H1 (cell line): Measurements from ENCODE around the gene ZBTB46. TPM values are rescaled to one million over a fixed set of nuclear protein-coding genes. Genes with fewer than 3 reads are reported as not detected.

Experiments
- CTCF ChIA-PET: fragments of 300-600 bp; sonication (Branson Sonifier 250); formaldehyde crosslinking; loops from one replicate; lab custom pipeline; 2021; ENCODE audit not compliant: partially characterized antibody; lab: Charles Lee
- POLR2A ChIA-PET: fragments of 300-600 bp; sonication (Branson Sonifier 250); formaldehyde crosslinking; loops from one replicate; lab custom pipeline; 2021; ENCODE audit warnings: inconsistent platforms; ENCODE audit not compliant: partially characterized antibody; lab: Charles Lee
- DNase-seq, 2 experiments: peaks; one replicate each; pipeline versions ENCODE4 v3.0.0 to v3.0.0-alpha.2; 2010 to 2022; ENCODE audit warnings: low spot score in 2 of 2, low read depth in 1 of 2, mixed read lengths in 1 of 2
- FAIRE-seq: peaks from 2 replicates; lab custom pipeline; 2011; peaks lifted over from hg19 to GRCh38; lab: Jason Lieb, UNC
- H2AFZ ChIP-seq: 2 replicates; pipeline ENCODE4 v1.8.1; 2012; ENCODE audit warnings: low read length, inconsistent platforms
- H2AK5ac ChIP-seq: 2 replicates; pipeline ENCODE4 v1.6.1; 2013; ENCODE audit warnings: low read depth, low read length
- H2BK120ac ChIP-seq: replicated peaks from 2 replicates; pipeline ENCODE3; 2013; ENCODE audit warnings: low read depth, low read length, inconsistent platforms
- H2BK12ac ChIP-seq: 2 replicates; pipeline ENCODE4 v1.6.1; 2013; ENCODE audit warnings: low read depth, low read length
- H2BK15ac ChIP-seq: 2 replicates; pipeline ENCODE4 v1.6.1; 2013; ENCODE audit warnings: low read length
- H2BK20ac ChIP-seq: 2 replicates; pipeline ENCODE4 v1.6.1; 2013; ENCODE audit warnings: low read length
- H2BK5ac ChIP-seq: 2 replicates; pipeline ENCODE4 v1.6.1; 2013; ENCODE audit warnings: low read depth, low read length
- H3K14ac ChIP-seq: 2 replicates; pipeline ENCODE4 v1.6.1; 2013; ENCODE audit warnings: inconsistent platforms; ENCODE audit not compliant: insufficient read length
- H3K18ac ChIP-seq: 2 replicates; pipeline ENCODE4 v1.6.1; 2013; ENCODE audit warnings: low read length; ENCODE audit errors: extremely low read depth
- H3K23ac ChIP-seq: 2 replicates; pipeline ENCODE4 v1.6.1; 2013; ENCODE audit warnings: inconsistent platforms; ENCODE audit not compliant: insufficient read length
- H3K23me2 ChIP-seq: 2 replicates; pipeline ENCODE4 v1.6.1; 2013; ENCODE audit warnings: low read depth, low read length
- H3K27ac ChIP-seq: 2 replicates; pipeline ENCODE4 v1.6.1; 2011; ENCODE audit warnings: low read depth, low read length, inconsistent platforms
- H3K27me3 ChIP-seq, 4 experiments: replicated peaks in 1 of 4; 1 replicate in 1 of 4; 2 replicates in 3 of 4; pipeline versions ENCODE4 v1.6.1 to v1.8.1; 2011 to 2013; ENCODE audit warnings: low read length in 3 of 4, mild to moderate bottlenecking in 3 of 4, inconsistent platforms in 2 of 4, mixed read lengths in 2 of 4, moderate library complexity in 1 of 4; ENCODE audit not compliant: control insufficient read depth in 3 of 4, insufficient read depth in 3 of 4; ENCODE audit errors: extremely low read depth in 1 of 4
- H3K36me3 ChIP-seq, 4 experiments: 2 replicates each; pipeline versions ENCODE4 v1.6.1 to v1.8.1; 2011 to 2013; ENCODE audit warnings: mild to moderate bottlenecking in 4 of 4, low read length in 3 of 4, moderate library complexity in 2 of 4, control low read depth in 1 of 4, inconsistent platforms in 1 of 4; ENCODE audit not compliant: insufficient read depth in 4 of 4, control insufficient read depth in 2 of 4
- H3K4ac ChIP-seq: replicated peaks from 2 replicates; pipeline ENCODE3; 2013; ENCODE audit warnings: low read length, low read depth, mixed read lengths, inconsistent platforms; ENCODE audit not compliant: insufficient read length
- H3K4me1 ChIP-seq, 4 experiments: replicated peaks in 1 of 4; 1 replicate in 1 of 4; 2 replicates in 3 of 4; pipeline versions ENCODE4 v1.6.1 to v1.8.1; 2011 to 2013; ENCODE audit warnings: low read length in 3 of 4, inconsistent platforms in 2 of 4, mixed read lengths in 1 of 4; ENCODE audit not compliant: insufficient read depth in 4 of 4, control insufficient read depth in 3 of 4
- H3K4me2 ChIP-seq, 2 experiments: 2 replicates each; pipeline versions ENCODE4 v1.6.1 to v1.8.1; 2011 to 2013; ENCODE audit warnings: low read depth in 2 of 2, low read length in 2 of 2, control low read depth in 1 of 2, inconsistent platforms in 1 of 2, mild to moderate bottlenecking in 1 of 2; ENCODE audit not compliant: insufficient read depth in 1 of 2
- H3K4me3 ChIP-seq, 4 experiments: fragments of 200-600, 300-600 bp in 1 of 4; sonication (generic), shearing (Covaris generic), sonication (Bioruptor Twin) in 1 of 4; 2 replicates each; pipeline versions ENCODE4 v1.5.1 to v1.8.1; 2011 to 2016; ENCODE audit warnings: low read length in 4 of 4, low read depth in 3 of 4, control low read depth in 2 of 4, inconsistent platforms in 2 of 4, mild to moderate bottlenecking in 2 of 4, mixed read lengths in 1 of 4, moderate library complexity in 1 of 4; ENCODE audit not compliant: insufficient read depth in 2 of 4; ENCODE audit errors: extremely low read depth in 1 of 4
- H3K56ac ChIP-seq: replicated peaks from 2 replicates; pipeline ENCODE3; 2013; ENCODE audit warnings: low read depth, mild to moderate bottlenecking, mixed read lengths, low read length, inconsistent platforms; ENCODE audit not compliant: insufficient read length
- H3K79me1 ChIP-seq: 2 replicates; pipeline ENCODE4 v1.6.1; 2013; ENCODE audit warnings: low read depth, low read length, control low read depth
- H3K79me2 ChIP-seq, 2 experiments: 2 replicates each; pipeline versions ENCODE4 v1.6.1 to v1.8.1; 2012 to 2013; ENCODE audit warnings: low read length in 2 of 2, mild to moderate bottlenecking in 2 of 2, inconsistent platforms in 1 of 2; ENCODE audit not compliant: insufficient read depth in 2 of 2, control insufficient read depth in 1 of 2
- H3K9ac ChIP-seq, 4 experiments: replicated peaks in 1 of 4; 1 replicate in 1 of 4; 2 replicates in 3 of 4; pipeline versions ENCODE4 v1.6.1 to v1.8.1; 2011 to 2013; ENCODE audit warnings: low read depth in 3 of 4, low read length in 3 of 4, control low read depth in 2 of 4, mild to moderate bottlenecking in 2 of 4, moderate library complexity in 2 of 4, inconsistent platforms in 1 of 4; ENCODE audit errors: extremely low read depth in 1 of 4
- H3K9me3 ChIP-seq, 2 experiments: 2 replicates each; pipeline versions ENCODE4 v1.6.1 to v1.8.1; 2012 to 2013; ENCODE audit warnings: mild to moderate bottlenecking in 2 of 2, moderate library complexity in 2 of 2, control low read depth in 1 of 2, inconsistent platforms in 1 of 2, low read depth in 1 of 2, low read length in 1 of 2, mixed read lengths in 1 of 2; ENCODE audit not compliant: insufficient read depth in 2 of 2
- H4K20me1 ChIP-seq, 2 experiments: replicated peaks in 1 of 2; 2 replicates each; pipeline versions ENCODE3 to v1.8.1; 2011 to 2013; ENCODE audit warnings: inconsistent platforms in 2 of 2, low read length in 2 of 2, mild to moderate bottlenecking in 1 of 2; ENCODE audit not compliant: insufficient read depth in 2 of 2, control insufficient read depth in 1 of 2
- H4K5ac ChIP-seq: 2 replicates; pipeline ENCODE4 v1.6.1; 2013; ENCODE audit warnings: low read length, low read depth, mixed read lengths, inconsistent platforms; ENCODE audit not compliant: insufficient read length
- H4K8ac ChIP-seq: 2 replicates; pipeline ENCODE4 v1.8.0; 2013; ENCODE audit warnings: mild to moderate bottlenecking, moderate library complexity, low read length, inconsistent platforms; ENCODE audit not compliant: insufficient read depth; ENCODE audit errors: extremely low read depth
- H4K91ac ChIP-seq: replicated peaks from 2 replicates; pipeline ENCODE3; 2013; ENCODE audit warnings: low read length, mixed read lengths, inconsistent platforms; ENCODE audit not compliant: insufficient read length
- ASH2L ChIP-seq: fragments of 200-600, 300-600 bp; sonication (generic); IDR thresholded peaks from one replicate; pipeline ENCODE4 v1.7.1; 2017; ENCODE audit warnings: low read length
- BACH1 ChIP-seq: IDR thresholded peaks from 2 replicates; pipeline ENCODE4 v1.6.1; 2012; ENCODE audit warnings: low read length, improper control_type of control experiment
- HDAC6 ChIP-seq: IDR thresholded peaks from one replicate; pipeline ENCODE4 v1.7.1; 2012; ENCODE audit warnings: low read depth, mild to moderate bottlenecking, inconsistent platforms, low read length, moderate library complexity
- WGBS, 2 experiments: shearing (Covaris generic) in 1 of 2; methylation state at CpG; one replicate each; pipeline versions ENCODE4 v1.1.6 to v1.1.7; 2013 to 2015; ENCODE audit warnings: low lambda C conversion rate in 2 of 2, mixed read lengths in 2 of 2, inconsistent platforms in 1 of 2, low coverage in 1 of 2, missing lambda C conversion rate in 1 of 2; ENCODE audit not compliant: insufficient replicate concordance in 2 of 2, insufficient coverage in 1 of 2, insufficient read length in 1 of 2; ENCODE audit errors: extremely low coverage in 1 of 2, missing lambda C conversion rate in 1 of 2; 5-methylcytosine and 5-hydroxymethylcytosine counted together
- polyA plus RNA-seq, 7 experiments: library from polyadenylated mRNA; depleted of rRNA in 3 of 7; stranded (reverse) in 5 of 7; unstranded in 2 of 7; fragments of >200 nt in 5 of 7; fragments of 200-250 nt in 2 of 7; gene quantifications; 1 replicate in 5 of 7; 2 replicates in 1 of 7; 4 replicates in 1 of 7; pipeline versions ENCODE4 v1.2.1 to v1.2.3, GENCODE V29; 2011 to 2013; ENCODE audit warnings: missing spikeins in 2 of 7, mixed read lengths in 2 of 7
- total RNA-seq: library from RNA; stranded (reverse); fragmentation: NEBNext Ultra II Directional; extraction: Animal tissue kit (Norgen Biotek cat#: 25700); gene quantifications from 2 replicates; pipeline ENCODE4 v1.2.1, GENCODE V29; 2021

ZBTB46 gene
- total and polyA plus RNA-seq, 2 of the 8 experiments (the other 6 are each of a cell fraction or from before 2014, with no cell fraction given) = 6.4 to 22.4 TPM

- peaks cover 3 to 14% of the 10 kb centered on the region in 2 experiments for H4K20me1 ChIP-seq
- no peak overlapping the region for H3K9ac ChIP-seq
- H3K79me2 ChIP-seq = peaks cover 4 to 11% of the 10 kb centered on the region in 2 experiments; a peak in 2 of 4 replicates
- no peak overlapping the region; a peak in 1 of 4 replicates for H3K4me2 ChIP-seq
- FAIRE-seq (no peak), DNase-seq (no peak)
- H3K79me1 ChIP-seq = peaks cover 14% of the 10 kb centered on the region
- no peak overlapping the region for H2BK15ac ChIP-seq
- no peak overlapping the region for H2BK12ac ChIP-seq
- ChIA-PET CTCF (interaction anchor here (0.7 to 10.7 kb wide), 25 partner anchors 9 to 240 kb away, joined by 3 to 191 read pairs (median 7); partner anchors contain the start of genes PTK6 and TPD52L2), POLR2A (interaction anchor here (0.6 to 2.8 kb wide), 9 partner anchors 12 to 253 kb away, joined by 3 to 22 read pairs (median 3); partner anchors contain the start of genes PPDPF and TPD52L2)
- no peak overlapping the region for H4K8ac ChIP-seq
- no peak overlapping the region for H2BK5ac ChIP-seq
- no peak overlapping the region for H2BK20ac ChIP-seq
- H4K91ac ChIP-seq = no peak overlapping the region
- H3K4me1 ChIP-seq = peaks cover 0 to 9% (median 6%) of the 10 kb centered on the region in 4 experiments; a peak in 5 of 7 replicates
- no peak overlapping the region for H4K5ac ChIP-seq
- no peaks in the 10 kb centered on the region; a peak in 1 of 8 replicates for H3K36me3 ChIP-seq
- no peak overlapping the region for H3K23ac ChIP-seq
- H2AK5ac ChIP-seq = no peak overlapping the region
- H3K4me3 ChIP-seq = no peak overlapping the region
- no peak for TF ChIP-seq HDAC6
- TF ChIP-seq BACH1 = no peak
- TF ChIP-seq ASH2L = no peak
- no peak overlapping the region for H2BK120ac ChIP-seq
- no peak overlapping the region for H3K4ac ChIP-seq
- WGBS, 2 experiments = 85% methylated on average over 15 of the region's 15 CpGs; no CpG with 5 or more reads in 1 of the 2 experiments
- H3K18ac ChIP-seq = no peak overlapping the region
- peaks cover 7% of the 10 kb centered on the region; the same call in 1 of the 2 replicates for H3K23me2 ChIP-seq
- no peak overlapping the region for H3K27ac ChIP-seq
- H3K56ac ChIP-seq = no peak overlapping the region
- H3K14ac ChIP-seq = no peak overlapping the region
- no peak overlapping the region for H2AFZ ChIP-seq
- H3K9me3 ChIP-seq = peaks cover 0 to 3% of the 10 kb centered on the region in 2 experiments; a peak in 1 of 4 replicates
- no peaks in the 10 kb centered on the region for H3K27me3 ChIP-seq
These were observed 56.8 kb downstream of the ZBTB46 start for GRCh38 chr20:63774306-63774705.
